H1 (cell line): ENCODE measurements around the gene TCFL5. TPM values are rescaled to one million over a fixed set of nuclear protein-coding genes. Genes with fewer than 3 reads are reported as not detected.

Source experiments
- CTCF ChIA-PET: fragments of 300-600 bp; sonication (Branson Sonifier 250); formaldehyde crosslinking; loops from one replicate; lab custom pipeline; 2021; ENCODE audit not compliant: partially characterized antibody; lab: Charles Lee
- POLR2A ChIA-PET: fragments of 300-600 bp; sonication (Branson Sonifier 250); formaldehyde crosslinking; loops from one replicate; lab custom pipeline; 2021; ENCODE audit warnings: inconsistent platforms; ENCODE audit not compliant: partially characterized antibody; lab: Charles Lee
- DNase-seq, 2 experiments: peaks; one replicate each; pipeline versions ENCODE4 v3.0.0 to v3.0.0-alpha.2; 2010 to 2022; ENCODE audit warnings: low spot score in 2 of 2, low read depth in 1 of 2, mixed read lengths in 1 of 2
- FAIRE-seq: peaks from 2 replicates; lab custom pipeline; 2011; peaks lifted over from hg19 to GRCh38; lab: Jason Lieb, UNC
- H2AFZ ChIP-seq: 2 replicates; pipeline ENCODE4 v1.8.1; 2012; ENCODE audit warnings: low read length, inconsistent platforms
- H2AK5ac ChIP-seq: 2 replicates; pipeline ENCODE4 v1.6.1; 2013; ENCODE audit warnings: low read depth, low read length
- H2BK120ac ChIP-seq: replicated peaks from 2 replicates; pipeline ENCODE3; 2013; ENCODE audit warnings: low read depth, low read length, inconsistent platforms
- H2BK12ac ChIP-seq: 2 replicates; pipeline ENCODE4 v1.6.1; 2013; ENCODE audit warnings: low read depth, low read length
- H2BK15ac ChIP-seq: 2 replicates; pipeline ENCODE4 v1.6.1; 2013; ENCODE audit warnings: low read length
- H2BK20ac ChIP-seq: 2 replicates; pipeline ENCODE4 v1.6.1; 2013; ENCODE audit warnings: low read length
- H2BK5ac ChIP-seq: 2 replicates; pipeline ENCODE4 v1.6.1; 2013; ENCODE audit warnings: low read depth, low read length
- H3K14ac ChIP-seq: 2 replicates; pipeline ENCODE4 v1.6.1; 2013; ENCODE audit warnings: inconsistent platforms; ENCODE audit not compliant: insufficient read length
- H3K18ac ChIP-seq: 2 replicates; pipeline ENCODE4 v1.6.1; 2013; ENCODE audit warnings: low read length; ENCODE audit errors: extremely low read depth
- H3K23ac ChIP-seq: 2 replicates; pipeline ENCODE4 v1.6.1; 2013; ENCODE audit warnings: inconsistent platforms; ENCODE audit not compliant: insufficient read length
- H3K23me2 ChIP-seq: 2 replicates; pipeline ENCODE4 v1.6.1; 2013; ENCODE audit warnings: low read depth, low read length
- H3K27ac ChIP-seq: 2 replicates; pipeline ENCODE4 v1.6.1; 2011; ENCODE audit warnings: low read depth, low read length, inconsistent platforms
- H3K27me3 ChIP-seq, 4 experiments: replicated peaks in 1 of 4; 1 replicate in 1 of 4; 2 replicates in 3 of 4; pipeline versions ENCODE4 v1.6.1 to v1.8.1; 2011 to 2013; ENCODE audit warnings: low read length in 3 of 4, mild to moderate bottlenecking in 3 of 4, inconsistent platforms in 2 of 4, mixed read lengths in 2 of 4, moderate library complexity in 1 of 4; ENCODE audit not compliant: control insufficient read depth in 3 of 4, insufficient read depth in 3 of 4; ENCODE audit errors: extremely low read depth in 1 of 4
- H3K36me3 ChIP-seq, 4 experiments: 2 replicates each; pipeline versions ENCODE4 v1.6.1 to v1.8.1; 2011 to 2013; ENCODE audit warnings: mild to moderate bottlenecking in 4 of 4, low read length in 3 of 4, moderate library complexity in 2 of 4, control low read depth in 1 of 4, inconsistent platforms in 1 of 4; ENCODE audit not compliant: insufficient read depth in 4 of 4, control insufficient read depth in 2 of 4
- H3K4ac ChIP-seq: replicated peaks from 2 replicates; pipeline ENCODE3; 2013; ENCODE audit warnings: low read length, low read depth, mixed read lengths, inconsistent platforms; ENCODE audit not compliant: insufficient read length
- H3K4me1 ChIP-seq, 4 experiments: replicated peaks in 1 of 4; 1 replicate in 1 of 4; 2 replicates in 3 of 4; pipeline versions ENCODE4 v1.6.1 to v1.8.1; 2011 to 2013; ENCODE audit warnings: low read length in 3 of 4, inconsistent platforms in 2 of 4, mixed read lengths in 1 of 4; ENCODE audit not compliant: insufficient read depth in 4 of 4, control insufficient read depth in 3 of 4
- H3K4me2 ChIP-seq, 2 experiments: 2 replicates each; pipeline versions ENCODE4 v1.6.1 to v1.8.1; 2011 to 2013; ENCODE audit warnings: low read depth in 2 of 2, low read length in 2 of 2, control low read depth in 1 of 2, inconsistent platforms in 1 of 2, mild to moderate bottlenecking in 1 of 2; ENCODE audit not compliant: insufficient read depth in 1 of 2
- H3K4me3 ChIP-seq, 4 experiments: fragments of 200-600, 300-600 bp in 1 of 4; sonication (generic), shearing (Covaris generic), sonication (Bioruptor Twin) in 1 of 4; 2 replicates each; pipeline versions ENCODE4 v1.5.1 to v1.8.1; 2011 to 2016; ENCODE audit warnings: low read length in 4 of 4, low read depth in 3 of 4, control low read depth in 2 of 4, inconsistent platforms in 2 of 4, mild to moderate bottlenecking in 2 of 4, mixed read lengths in 1 of 4, moderate library complexity in 1 of 4; ENCODE audit not compliant: insufficient read depth in 2 of 4; ENCODE audit errors: extremely low read depth in 1 of 4
- H3K56ac ChIP-seq: replicated peaks from 2 replicates; pipeline ENCODE3; 2013; ENCODE audit warnings: low read depth, mild to moderate bottlenecking, mixed read lengths, low read length, inconsistent platforms; ENCODE audit not compliant: insufficient read length
- H3K79me1 ChIP-seq: 2 replicates; pipeline ENCODE4 v1.6.1; 2013; ENCODE audit warnings: low read depth, low read length, control low read depth
- H3K79me2 ChIP-seq, 2 experiments: 2 replicates each; pipeline versions ENCODE4 v1.6.1 to v1.8.1; 2012 to 2013; ENCODE audit warnings: low read length in 2 of 2, mild to moderate bottlenecking in 2 of 2, inconsistent platforms in 1 of 2; ENCODE audit not compliant: insufficient read depth in 2 of 2, control insufficient read depth in 1 of 2
- H3K9ac ChIP-seq, 4 experiments: replicated peaks in 1 of 4; 1 replicate in 1 of 4; 2 replicates in 3 of 4; pipeline versions ENCODE4 v1.6.1 to v1.8.1; 2011 to 2013; ENCODE audit warnings: low read depth in 3 of 4, low read length in 3 of 4, control low read depth in 2 of 4, mild to moderate bottlenecking in 2 of 4, moderate library complexity in 2 of 4, inconsistent platforms in 1 of 4; ENCODE audit errors: extremely low read depth in 1 of 4
- H3K9me3 ChIP-seq, 2 experiments: 2 replicates each; pipeline versions ENCODE4 v1.6.1 to v1.8.1; 2012 to 2013; ENCODE audit warnings: mild to moderate bottlenecking in 2 of 2, moderate library complexity in 2 of 2, control low read depth in 1 of 2, inconsistent platforms in 1 of 2, low read depth in 1 of 2, low read length in 1 of 2, mixed read lengths in 1 of 2; ENCODE audit not compliant: insufficient read depth in 2 of 2
- H4K20me1 ChIP-seq, 2 experiments: replicated peaks in 1 of 2; 2 replicates each; pipeline versions ENCODE3 to v1.8.1; 2011 to 2013; ENCODE audit warnings: inconsistent platforms in 2 of 2, low read length in 2 of 2, mild to moderate bottlenecking in 1 of 2; ENCODE audit not compliant: insufficient read depth in 2 of 2, control insufficient read depth in 1 of 2
- H4K5ac ChIP-seq: 2 replicates; pipeline ENCODE4 v1.6.1; 2013; ENCODE audit warnings: low read length, low read depth, mixed read lengths, inconsistent platforms; ENCODE audit not compliant: insufficient read length
- H4K8ac ChIP-seq: 2 replicates; pipeline ENCODE4 v1.8.0; 2013; ENCODE audit warnings: mild to moderate bottlenecking, moderate library complexity, low read length, inconsistent platforms; ENCODE audit not compliant: insufficient read depth; ENCODE audit errors: extremely low read depth
- H4K91ac ChIP-seq: replicated peaks from 2 replicates; pipeline ENCODE3; 2013; ENCODE audit warnings: low read length, mixed read lengths, inconsistent platforms; ENCODE audit not compliant: insufficient read length
- BACH1 ChIP-seq: IDR thresholded peaks from 2 replicates; pipeline ENCODE4 v1.6.1; 2012; ENCODE audit warnings: low read length, improper control_type of control experiment
- BCL11A ChIP-seq, 2 experiments: IDR thresholded peaks; one replicate each; pipeline ENCODE4 v1.6.1; 2011; ENCODE audit warnings: low read depth in 2 of 2, low read length in 2 of 2, mild to moderate bottlenecking in 2 of 2
- HDAC2 ChIP-seq, 2 experiments: fragments of 300-600 bp in 1 of 2; sonication (generic) in 1 of 2; IDR thresholded peaks; 2 replicates each; pipeline ENCODE4 v1.6.1; 2011 to 2012; ENCODE audit warnings: low read depth in 2 of 2, low read length in 2 of 2, mild to moderate bottlenecking in 2 of 2, moderate library complexity in 2 of 2, borderline replicate concordance in 1 of 2, inconsistent platforms in 1 of 2
- KDM5A ChIP-seq: fragments of 200-600 bp; IDR thresholded peaks from 2 replicates; pipeline ENCODE4 v1.7.1; 2012; ENCODE audit warnings: mild to moderate bottlenecking, low read length, inconsistent platforms, mixed read lengths
- RXRA ChIP-seq: IDR thresholded peaks from 2 replicates; pipeline ENCODE4 v1.6.1; 2011; ENCODE audit warnings: low read depth, mild to moderate bottlenecking, low read length, moderate library complexity; ENCODE audit not compliant: insufficient read depth
- WGBS, 2 experiments: shearing (Covaris generic) in 1 of 2; methylation state at CpG; one replicate each; pipeline versions ENCODE4 v1.1.6 to v1.1.7; 2013 to 2015; ENCODE audit warnings: low lambda C conversion rate in 2 of 2, mixed read lengths in 2 of 2, inconsistent platforms in 1 of 2, low coverage in 1 of 2, missing lambda C conversion rate in 1 of 2; ENCODE audit not compliant: insufficient replicate concordance in 2 of 2, insufficient coverage in 1 of 2, insufficient read length in 1 of 2; ENCODE audit errors: extremely low coverage in 1 of 2, missing lambda C conversion rate in 1 of 2; 5-methylcytosine and 5-hydroxymethylcytosine counted together
- polyA plus RNA-seq, 7 experiments: library from polyadenylated mRNA; depleted of rRNA in 3 of 7; stranded (reverse) in 5 of 7; unstranded in 2 of 7; fragments of >200 nt in 5 of 7; fragments of 200-250 nt in 2 of 7; gene quantifications; 1 replicate in 5 of 7; 2 replicates in 1 of 7; 4 replicates in 1 of 7; pipeline versions ENCODE4 v1.2.1 to v1.2.3, GENCODE V29; 2011 to 2013; ENCODE audit warnings: missing spikeins in 2 of 7, mixed read lengths in 2 of 7
- total RNA-seq: library from RNA; stranded (reverse); fragmentation: NEBNext Ultra II Directional; extraction: Animal tissue kit (Norgen Biotek cat#: 25700); gene quantifications from 2 replicates; pipeline ENCODE4 v1.2.1, GENCODE V29; 2021
- TF ChIP-seq, protein P1 (sequence below): IDR thresholded peaks from 2 replicates; pipeline ENCODE4 v1.6.1; 2012; ENCODE audit warnings: low read length, inconsistent platforms

TCFL5 gene
- total and polyA plus RNA-seq, 2 of the 8 experiments (the other 6 are each of a cell fraction or from before 2014, with no cell fraction given) = 6.2 to 15.0 TPM

DNA sequence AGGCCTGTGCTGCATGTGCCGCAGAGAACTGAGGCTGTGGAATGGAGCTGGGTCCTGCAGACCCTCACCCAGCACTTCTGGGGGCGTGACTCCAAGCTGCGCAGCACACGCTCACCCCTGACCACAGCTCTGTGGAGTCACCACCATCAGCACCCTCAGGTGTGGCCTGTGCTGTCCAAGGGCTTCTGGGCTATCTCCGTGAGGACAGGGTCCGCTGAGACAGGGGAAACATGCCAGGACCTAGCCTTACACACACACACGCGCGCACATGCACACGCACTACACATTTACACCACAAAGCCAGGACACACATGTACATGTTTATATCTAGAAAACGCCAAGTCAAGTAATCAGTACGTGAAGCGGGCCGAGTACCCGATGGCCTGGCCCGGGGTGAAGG is 26.8 kb upstream of the TCFL5 start:
- H3K9ac ChIP-seq = no peak overlapping the region; a peak in 1 of 7 replicates
- H2BK12ac ChIP-seq = no peak overlapping the region
- no peaks in the 10 kb centered on the region for H3K27me3 ChIP-seq
- H4K91ac ChIP-seq = no peak overlapping the region
- CTCF ChIA-PET = interaction anchor here (1.4 to 6.4 kb wide), 6 partner anchors 12 to 120 kb away, joined by 4 to 56 read pairs (median 6); no protein-coding TSS in a partner anchor
- peaks cover 0 to 3% of the 10 kb centered on the region in 2 experiments; a peak in 1 of 4 replicates for H3K9me3 ChIP-seq
- H4K20me1 ChIP-seq = peaks cover 6 to 12% of the 10 kb centered on the region in 2 experiments
- H3K27ac ChIP-seq = no peak overlapping the region
- H2BK5ac ChIP-seq = peak overlapping the region; percentile 18; the same call in 1 of the 2 replicates
- H3K23ac ChIP-seq = no peak overlapping the region
- no peak overlapping the region for H2AK5ac ChIP-seq
- no peak overlapping the region for H4K5ac ChIP-seq
- H3K14ac ChIP-seq = no peak overlapping the region
- H3K56ac ChIP-seq = no peak overlapping the region
- no peak overlapping the region for H2BK120ac ChIP-seq
- peaks cover 43 to 66% (median 52%) of the 10 kb centered on the region in 4 experiments for H3K36me3 ChIP-seq
- H3K23me2 ChIP-seq = no peaks in the 10 kb centered on the region
- no peak overlapping the region for H2AFZ ChIP-seq
- H3K4me3 ChIP-seq = no peak overlapping the region
- H3K4me2 ChIP-seq = no peak overlapping the region
- WGBS, 2 experiments = 92% methylated on average over 16 of the region's 16 CpGs; no CpG with 5 or more reads in 1 of the 2 experiments
- no peak overlapping the region for H2BK15ac ChIP-seq
- no peak overlapping the region for H4K8ac ChIP-seq
- no peak overlapping the region for H3K18ac ChIP-seq
- H3K79me1 ChIP-seq = no peaks in the 10 kb centered on the region
- no peak for FAIRE-seq
- no peaks in the 10 kb centered on the region for H3K79me2 ChIP-seq
- no peak overlapping the region for H2BK20ac ChIP-seq
- peaks cover 0 to 19% (median 9%) of the 10 kb centered on the region in 4 experiments; a peak in 5 of 7 replicates for H3K4me1 ChIP-seq
- H3K4ac ChIP-seq = no peak overlapping the region
- no peak for DNase-seq
- POLR2A ChIA-PET = interaction anchor here (2.5 to 8.5 kb wide), 3 partner anchors 12 to 49 kb away, joined by 14 to 88 read pairs (median 35); partner anchors contain the start of gene GID8
- TF ChIP-seq, protein P1, sequence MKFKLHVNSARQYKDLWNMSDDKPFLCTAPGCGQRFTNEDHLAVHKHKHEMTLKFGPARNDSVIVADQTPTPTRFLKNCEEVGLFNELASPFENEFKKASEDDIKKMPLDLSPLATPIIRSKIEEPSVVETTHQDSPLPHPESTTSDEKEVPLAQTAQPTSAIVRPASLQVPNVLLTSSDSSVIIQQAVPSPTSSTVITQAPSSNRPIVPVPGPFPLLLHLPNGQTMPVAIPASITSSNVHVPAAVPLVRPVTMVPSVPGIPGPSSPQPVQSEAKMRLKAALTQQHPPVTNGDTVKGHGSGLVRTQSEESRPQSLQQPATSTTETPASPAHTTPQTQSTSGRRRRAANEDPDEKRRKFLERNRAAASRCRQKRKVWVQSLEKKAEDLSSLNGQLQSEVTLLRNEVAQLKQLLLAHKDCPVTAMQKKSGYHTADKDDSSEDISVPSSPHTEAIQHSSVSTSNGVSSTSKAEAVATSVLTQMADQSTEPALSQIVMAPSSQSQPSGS = no peak
- no peak for TF ChIP-seq KDM5A
- no peak for TF ChIP-seq BACH1
- TF ChIP-seq RXRA = no peak
- no peak for TF ChIP-seq HDAC2 (IDR thresholded peaks at IDR 0.05; ENCODE audit: borderline replicate concordance in 1 of 2, low read depth in 2 of 2, low read length in 2 of 2)
- no peak for TF ChIP-seq BCL11A (IDR thresholded peaks at IDR 0.05; ENCODE audit: low read depth in 2 of 2, low read length in 2 of 2)
